Transverse colon (tissue), 4 donors: ENCODE data around the gene PCSK6. TPM values are rescaled to one million over a fixed set of nuclear protein-coding genes. Genes with fewer than 3 reads are reported as not detected.

Source experiments
- DNase-seq: peaks from one replicate; pipeline ENCODE4 v3.0.0-alpha.2; 2019
- H3K27ac ChIP-seq, 4 donors: fragments of 200-600 bp; sonication (generic); 2 replicates each; pipeline ENCODE4 v1.5.1; 2016 to 2018; ENCODE audit warnings: inconsistent platforms in 4 of 4
- H3K27me3 ChIP-seq: fragments of 200-600 bp; sonication (generic); 2 replicates; pipeline ENCODE4 v1.5.1; 2017; ENCODE audit warnings: inconsistent platforms
- H3K36me3 ChIP-seq, 4 donors: fragments of 200-600 bp; sonication (generic); 2 replicates each; pipeline ENCODE4 v1.5.1; 2017 to 2019; ENCODE audit warnings: inconsistent platforms in 4 of 4
- H3K4me1 ChIP-seq, 4 donors: fragments of 200-600 bp; sonication (generic); 2 replicates each; pipeline ENCODE4 v1.5.1; 2017 to 2020; ENCODE audit warnings: inconsistent platforms in 4 of 4
- H3K4me3 ChIP-seq, 4 donors: fragments of 200-600 bp; sonication (generic); 1 replicate in 1 of 4; 2 replicates in 3 of 4; pipeline versions ENCODE4 v1.5.1 to v1.6.1; 2017 to 2019; ENCODE audit warnings: inconsistent platforms in 4 of 4
- H3K9me3 ChIP-seq, 2 donors: fragments of 200-600 bp; sonication (generic); 2 replicates each; pipeline ENCODE4 v1.5.1; 2017 to 2019; ENCODE audit warnings: inconsistent platforms in 2 of 2
- EP300 ChIP-seq: sonication (generic); formaldehyde crosslinking; IDR thresholded peaks from one replicate; pipeline ENCODE4 v1.6.1; 2017; ENCODE audit warnings: antibody characterized with exemption, low read depth
- POLR2A ChIP-seq: fragments of 450-650 bp; IDR thresholded peaks from one replicate; pipeline ENCODE4 v1.6.1; 2016; ENCODE audit warnings: antibody characterized with exemption, mild to moderate bottlenecking, moderate library complexity
- POLR2AphosphoS5 ChIP-seq, 3 donors: sonication (generic); formaldehyde crosslinking; IDR thresholded peaks; one replicate each; pipeline ENCODE4 v1.6.1; 2016; ENCODE audit warnings: antibody characterized with exemption in 3 of 3
- WGBS, 2 donors: methylation state at CpG; one replicate each; pipeline ENCODE4 v1.1.5; 2018; ENCODE audit warnings: low coverage in 1 of 2; 5-methylcytosine and 5-hydroxymethylcytosine counted together
- in situ Hi-C, 4 donors: fragments of 200-750 bp; cut with MboI; loops; one replicate each; pipeline versions ENCODE4 v1.15.0 to v1.15.1; 2017; ENCODE audit warnings: low sequenced_read_pairs in 3 of 4, low pct_ligation_motif_present in 1 of 4, low pct_unique_long_range_greater_than_20kb in 1 of 4
- intact Hi-C: fragments of 100-400 bp; cut with DNase I; formaldehyde crosslinking; loops from one replicate; pipeline ENCODE4 v1.15.1; 2023; ENCODE audit warnings: low total_unique reads
- total RNA-seq, 4 donors: library from RNA; depleted of rRNA; stranded (reverse); fragments of >200 nt; gene quantifications; one replicate each; pipeline ENCODE4 v1.1.0, GENCODE V29; 2016
- TF ChIP-seq, protein P1 (sequence below), 5 experiments: fragments of 200-600 bp in 3 of 5; fragments of 450-650 bp in 2 of 5; sonication (generic) in 3 of 5; IDR thresholded peaks; 1 replicate in 2 of 5; 2 replicates in 3 of 5; pipeline ENCODE4 v1.5.1; 2016 to 2017; ENCODE audit warnings: antibody characterized with exemption in 5 of 5, inconsistent platforms in 3 of 5, mild to moderate bottlenecking in 2 of 5, moderate library complexity in 1 of 5

PCSK6 gene
- total RNA-seq, 4 donors from 2014 or later: 20.3 to 119 (median 49.7) TPM

DNA sequence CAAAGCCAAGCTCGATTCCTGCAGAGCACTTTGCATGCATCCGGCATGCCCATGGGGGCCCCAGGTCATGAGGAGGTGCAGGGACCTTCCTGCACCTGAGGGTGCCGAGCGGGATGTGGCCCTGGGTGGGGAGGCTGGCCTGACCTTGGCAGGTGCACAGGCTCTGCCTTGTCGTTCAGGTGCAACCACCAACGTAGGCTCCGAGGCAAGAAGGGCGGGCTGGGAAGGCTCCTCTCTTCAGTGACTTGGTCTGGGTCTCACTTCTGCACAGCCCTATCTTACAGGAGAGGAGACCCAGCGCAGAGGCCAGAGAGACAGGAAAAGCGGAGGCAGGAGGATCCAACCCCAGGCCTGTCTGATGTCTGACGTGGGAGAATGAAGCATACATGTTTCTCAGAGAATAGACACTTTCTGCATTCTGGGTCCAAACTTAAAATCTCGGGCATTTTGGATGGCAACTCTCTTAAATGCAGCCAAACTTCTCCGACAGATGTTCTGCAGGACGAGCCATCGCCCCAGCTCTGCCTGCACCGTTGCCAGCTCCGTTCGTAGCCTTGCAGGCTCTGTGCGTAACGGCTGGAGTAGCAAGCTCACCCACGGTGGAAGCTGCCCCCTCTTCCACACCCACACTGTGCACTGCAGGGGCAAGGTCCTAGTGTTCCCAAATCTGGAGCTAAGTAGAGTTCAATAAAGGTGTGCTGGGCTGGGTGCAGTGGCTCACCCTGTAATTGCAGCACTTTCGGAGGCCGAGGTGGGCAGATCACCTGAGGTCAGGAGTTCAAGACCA lies 133.6 kb downstream of the PCSK6 start:
- H3K27me3 ChIP-seq: no peaks in the 10 kb centered on the region
- intact Hi-C loops: no loop called here
- in situ Hi-C loops: no loop called here
- H3K4me1 ChIP-seq: no peaks in the 10 kb centered on the region
- H3K27ac ChIP-seq: no peak overlapping the region
- H3K36me3 ChIP-seq: no peaks in the 10 kb centered on the region
- H3K9me3 ChIP-seq: no peaks in the 10 kb centered on the region
- no peak for DNase-seq
- no peak for TF ChIP-seq POLR2A
- TF ChIP-seq, protein P1, sequence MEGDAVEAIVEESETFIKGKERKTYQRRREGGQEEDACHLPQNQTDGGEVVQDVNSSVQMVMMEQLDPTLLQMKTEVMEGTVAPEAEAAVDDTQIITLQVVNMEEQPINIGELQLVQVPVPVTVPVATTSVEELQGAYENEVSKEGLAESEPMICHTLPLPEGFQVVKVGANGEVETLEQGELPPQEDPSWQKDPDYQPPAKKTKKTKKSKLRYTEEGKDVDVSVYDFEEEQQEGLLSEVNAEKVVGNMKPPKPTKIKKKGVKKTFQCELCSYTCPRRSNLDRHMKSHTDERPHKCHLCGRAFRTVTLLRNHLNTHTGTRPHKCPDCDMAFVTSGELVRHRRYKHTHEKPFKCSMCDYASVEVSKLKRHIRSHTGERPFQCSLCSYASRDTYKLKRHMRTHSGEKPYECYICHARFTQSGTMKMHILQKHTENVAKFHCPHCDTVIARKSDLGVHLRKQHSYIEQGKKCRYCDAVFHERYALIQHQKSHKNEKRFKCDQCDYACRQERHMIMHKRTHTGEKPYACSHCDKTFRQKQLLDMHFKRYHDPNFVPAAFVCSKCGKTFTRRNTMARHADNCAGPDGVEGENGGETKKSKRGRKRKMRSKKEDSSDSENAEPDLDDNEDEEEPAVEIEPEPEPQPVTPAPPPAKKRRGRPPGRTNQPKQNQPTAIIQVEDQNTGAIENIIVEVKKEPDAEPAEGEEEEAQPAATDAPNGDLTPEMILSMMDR (IDR thresholded peaks at IDR 0.05): no peak
- no peak for TF ChIP-seq EP300
- no peak for TF ChIP-seq POLR2AphosphoS5 (IDR thresholded peaks at IDR 0.05)
- WGBS, 2 donors: 88% methylated on average over 21 of the region's 23 CpGs; no CpG with 5 or more reads in 1 of the 2 donors
- no peak overlapping the region for H3K4me3 ChIP-seq

DNA sequence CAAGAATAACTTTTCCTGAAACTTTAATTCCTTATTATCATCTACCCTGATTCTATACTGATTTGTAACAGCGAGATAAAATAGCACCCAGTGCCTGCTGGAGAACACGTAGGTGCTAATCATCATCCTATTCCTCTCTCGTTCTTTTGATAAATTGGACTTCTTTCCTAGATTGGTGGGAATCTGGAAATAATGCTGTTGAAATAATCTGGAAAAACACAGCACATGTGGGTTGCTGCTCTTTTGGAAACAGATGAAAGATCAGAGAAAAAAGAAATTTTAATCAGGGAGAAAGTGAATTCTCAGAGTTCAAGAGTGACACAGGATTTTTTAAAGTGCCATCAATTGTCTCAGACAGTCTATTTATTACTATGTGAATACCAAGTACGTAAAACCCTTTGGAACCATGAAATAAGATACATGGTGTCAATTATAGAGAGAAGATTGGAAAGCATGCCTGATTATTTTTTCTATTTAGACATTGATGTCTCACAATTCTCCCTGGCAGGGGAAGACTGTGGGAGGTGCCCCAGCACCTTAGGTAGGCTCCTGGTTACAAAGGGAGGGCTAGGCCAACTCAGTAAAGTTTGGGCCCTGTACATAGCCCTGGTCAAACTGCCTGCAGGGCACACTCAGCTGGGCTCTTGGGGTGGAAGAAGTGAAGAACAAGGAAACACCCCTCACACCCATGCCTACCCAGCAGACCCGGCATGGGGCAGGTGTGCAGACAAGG lies 134.4 kb downstream of the PCSK6 start:
- no peak overlapping the region for H3K27ac ChIP-seq
- in situ Hi-C loops: no loop called here
- no peak for TF ChIP-seq EP300
- TF ChIP-seq, protein P1 (IDR thresholded peaks at IDR 0.05): no peak
- no peak for TF ChIP-seq POLR2A
- TF ChIP-seq POLR2AphosphoS5 (IDR thresholded peaks at IDR 0.05): no peak
- DNase-seq: no peak
- H3K4me3 ChIP-seq: no peak overlapping the region
- H3K4me1 ChIP-seq: no peaks in the 10 kb centered on the region
- no peaks in the 10 kb centered on the region for H3K9me3 ChIP-seq
- intact Hi-C loops: no loop called here
- 91% methylated on average over 4 to 5 of the region's 5 CpGs for WGBS, 2 donors
- no peaks in the 10 kb centered on the region for H3K27me3 ChIP-seq
- H3K36me3 ChIP-seq: no peaks in the 10 kb centered on the region

DNA sequence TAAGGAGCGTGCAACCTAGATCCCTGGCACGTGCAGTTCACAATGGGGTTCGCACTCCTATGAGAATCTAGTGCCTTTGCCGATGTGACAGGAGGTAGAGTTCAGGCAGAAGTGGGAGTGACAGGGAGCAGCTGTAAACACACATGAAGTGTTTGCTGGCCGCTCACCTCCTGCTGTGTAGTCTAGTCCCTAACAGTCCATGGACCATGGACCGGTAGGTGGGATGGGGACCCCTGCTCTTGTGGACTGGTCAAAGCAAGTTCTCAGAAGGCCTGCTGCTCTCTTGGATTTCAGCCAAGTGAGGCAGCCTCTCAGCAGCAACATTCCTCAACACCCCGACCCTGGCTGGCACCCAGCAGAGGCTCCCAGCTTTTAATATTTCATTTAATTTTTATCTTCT lies 136.3 kb downstream of the PCSK6 start:
- Histone ChIP-seq H3K36me3 (no peaks in the 10 kb centered on the region), H3K9me3 (no peaks in the 10 kb centered on the region), H3K27me3 (no peaks in the 10 kb centered on the region), H3K4me1 (no peaks in the 10 kb centered on the region), H3K27ac (no peak overlapping the region), H3K4me3 (no peak overlapping the region)
- in situ Hi-C loops: no loop called here
- TF ChIP-seq POLR2AphosphoS5 (IDR thresholded peaks at IDR 0.05) (no peak), POLR2A (no peak), EP300 (no peak)
- TF ChIP-seq, protein P1 (IDR thresholded peaks at IDR 0.05): no peak
- WGBS, 2 donors: 89% methylated on average over 7 of the region's 7 CpGs; no CpG with 5 or more reads in 1 of the 2 donors
- intact Hi-C loops: no loop called here
- no peak for DNase-seq

DNA sequence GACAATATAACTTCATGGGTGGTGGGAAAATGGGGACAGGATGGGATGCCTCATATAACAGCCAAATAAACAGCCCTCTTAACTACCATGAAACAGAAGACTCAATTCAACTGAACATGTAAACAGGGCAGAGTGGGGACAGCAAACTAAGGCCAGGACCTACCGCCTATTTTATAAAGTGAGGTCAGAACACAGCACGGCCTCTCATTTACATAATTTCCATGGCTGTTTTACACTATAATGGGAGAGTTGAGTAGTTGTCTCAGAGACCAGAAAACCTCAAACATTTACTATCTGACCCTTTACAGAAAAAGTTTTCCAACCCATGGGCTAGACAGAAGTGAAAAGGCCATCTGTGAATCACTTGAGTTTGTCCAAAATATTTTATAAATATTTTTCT lies 137.8 kb downstream of the PCSK6 start:
- Histone ChIP-seq H3K27me3 (no peaks in the 10 kb centered on the region), H3K9me3 (no peaks in the 10 kb centered on the region), H3K36me3 (no peaks in the 10 kb centered on the region), H3K4me1 (no peaks in the 10 kb centered on the region), H3K27ac (no peak overlapping the region), H3K4me3 (no peak overlapping the region)
- DNase-seq: no peak
- TF ChIP-seq POLR2AphosphoS5 (IDR thresholded peaks at IDR 0.05) (no peak), POLR2A (no peak), EP300 (no peak)
- TF ChIP-seq, protein P1 (IDR thresholded peaks at IDR 0.05): no peak
- intact Hi-C loops (no loop called here), in situ Hi-C loops (no loop called here)
- WGBS, 2 donors: 55 to 64% methylated on average over 2 of the region's 2 CpGs
